CD4-positive, alpha-beta T cell treated with Interleukin-17A for 1 hour (primary cell): ENCODE results near the gene CD226.
"Not testable (repeated sequence)": the region's sequence is repeated elsewhere in the genome, so short reads cannot be mapped to it uniquely, and the experiment has no call there.

Experiments
- DNase-seq: peaks from one replicate; pipeline ENCODE4 v3.0.0-alpha.2; 2020

CD226 gene

GRCh38 chr18:69865776-69866175 is 81.9 kb downstream of the CD226 start:
- no peak for DNase-seq

GRCh38 chr18:69864802-69865201 is 82.9 kb downstream of the CD226 start:
- not testable (repeated sequence) for DNase-seq

- no peak for DNase-seq
These were observed 88.8 kb downstream of the CD226 start for GRCh38 chr18:69858897-69859296.

- DNase-seq = no peak
These were observed 93.2 kb downstream of the CD226 start for GRCh38 chr18:69854455-69854854.

- no peak for DNase-seq
These were observed 94.6 kb downstream of the CD226 start for GRCh38 chr18:69853051-69853450.

GRCh38 chr18:69845593-69846506 is 101.8 kb downstream of the CD226 start:
- DNase-seq = no peak

GRCh38 chr18:69844656-69845055 is 103.0 kb downstream of the CD226 start:
- no peak for DNase-seq

GRCh38 chr18:69843015-69843414 is 104.7 kb downstream of the CD226 start:
- no peak for DNase-seq

- DNase-seq = no peak
These were observed 106.6 kb downstream of the CD226 start for GRCh38 chr18:69841117-69841516.

- DNase-seq = no peak
These were observed 107.2 kb downstream of the CD226 start for GRCh38 chr18:69840445-69840844.

- DNase-seq = no peak
These were observed 107.7 kb downstream of the CD226 start for GRCh38 chr18:69840001-69840400.

GRCh38 chr18:69839497-69839896 is 108.2 kb downstream of the CD226 start:
- DNase-seq = no peak

GRCh38 chr18:69838620-69839411 is 108.9 kb downstream of the CD226 start:
- no peak for DNase-seq

GRCh38 chr18:69838003-69838402 is 109.7 kb downstream of the CD226 start:
- no peak for DNase-seq

GRCh38 chr18:69834980-69835379 is 112.7 kb downstream of the CD226 start:
- not testable (repeated sequence) for DNase-seq

GRCh38 chr18:69830189-69830588 is 117.5 kb downstream of the CD226 start:
- DNase-seq = no peak

- DNase-seq = no peak
These were observed 127.1 kb downstream of the CD226 start for GRCh38 chr18:69820538-69820937.

- DNase-seq = no peak
These were observed 128.2 kb downstream of the CD226 start for GRCh38 chr18:69819460-69819859.

- DNase-seq = no peak
These were observed 130.2 kb downstream of the CD226 start for GRCh38 chr18:69817335-69817940.

- no peak for DNase-seq
These were observed 132.8 kb downstream of the CD226 start for GRCh38 chr18:69814861-69815385.

GRCh38 chr18:69813559-69813958 is 134.1 kb downstream of the CD226 start:
- DNase-seq = no peak

GRCh38 chr18:69808399-69808798 is 139.3 kb downstream of the CD226 start:
- DNase-seq = no peak
